Measurements from ENCODE around the gene FBXO2.
"Not testable (repeated sequence)": the region's sequence is repeated elsewhere in the genome, so short reads cannot be mapped to it uniquely, and the experiment has no call there.

FBXO2 gene

GRCh38 chr1:11629184-11630016 is 24.8 kb downstream of the FBXO2 start:
- no peak for DNase-seq (ENCODE audit: low read depth in 2 of 2)

GRCh38 chr1:11628767-11629166 is 25.5 kb downstream of the FBXO2 start:
- no peak for DNase-seq (ENCODE audit: low read depth in 2 of 2)

- DNase-seq (ENCODE audit: low read depth in 2 of 2), result no peak
These were observed 27.7 kb downstream of the FBXO2 start for GRCh38 chr1:11626551-11626950.

- DNase-seq (ENCODE audit: low read depth in 2 of 2), result no peak
These were observed 30.5 kb downstream of the FBXO2 start for GRCh38 chr1:11623702-11624101.

GRCh38 chr1:11622398-11622797 is 31.8 kb downstream of the FBXO2 start:
- no peak for DNase-seq (ENCODE audit: low read depth in 2 of 2)

DNA sequence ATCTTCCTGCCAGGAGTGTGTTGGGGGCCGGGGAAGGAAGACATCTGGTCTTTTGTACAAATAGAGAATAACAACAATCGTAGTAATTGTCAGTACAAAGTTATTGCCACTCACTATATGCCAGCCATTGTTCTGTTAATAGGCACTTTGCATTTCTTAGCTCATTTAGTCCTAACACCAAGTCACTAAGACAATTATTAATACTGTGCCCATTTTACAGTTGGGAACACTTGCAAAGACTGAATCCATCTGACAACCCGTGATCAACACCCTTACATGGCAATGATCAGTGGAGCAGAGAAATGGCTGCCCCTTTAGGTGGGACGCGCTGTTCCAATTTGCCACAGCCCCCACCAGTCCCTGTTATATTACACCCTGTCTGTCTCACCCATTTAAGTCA is 33.3 kb downstream of the FBXO2 start:
- DNase-seq (ENCODE audit: low read depth in 2 of 2), result no peak

DNA sequence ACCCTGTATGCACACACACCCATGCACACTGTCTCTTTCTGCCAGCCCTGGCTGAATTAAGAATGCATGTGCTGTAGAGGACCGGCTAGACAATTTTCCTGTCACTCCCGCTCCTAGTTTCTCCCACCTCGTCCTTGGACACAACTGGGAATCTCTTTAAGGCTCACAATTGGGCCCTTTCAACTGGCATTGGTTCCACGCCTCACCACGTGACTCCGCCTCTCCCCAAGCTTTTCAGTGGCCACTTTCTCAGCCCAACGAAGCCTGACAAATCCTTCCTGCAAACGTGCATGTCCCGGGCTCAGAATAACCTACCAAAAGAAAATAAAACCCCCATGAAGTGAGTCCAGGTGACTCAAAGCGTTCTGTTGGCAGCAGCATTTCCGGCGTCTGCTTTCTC is 33.8 kb downstream of the FBXO2 start:
- DNase-seq (ENCODE audit: low read depth in 2 of 2), result no peak

DNA sequence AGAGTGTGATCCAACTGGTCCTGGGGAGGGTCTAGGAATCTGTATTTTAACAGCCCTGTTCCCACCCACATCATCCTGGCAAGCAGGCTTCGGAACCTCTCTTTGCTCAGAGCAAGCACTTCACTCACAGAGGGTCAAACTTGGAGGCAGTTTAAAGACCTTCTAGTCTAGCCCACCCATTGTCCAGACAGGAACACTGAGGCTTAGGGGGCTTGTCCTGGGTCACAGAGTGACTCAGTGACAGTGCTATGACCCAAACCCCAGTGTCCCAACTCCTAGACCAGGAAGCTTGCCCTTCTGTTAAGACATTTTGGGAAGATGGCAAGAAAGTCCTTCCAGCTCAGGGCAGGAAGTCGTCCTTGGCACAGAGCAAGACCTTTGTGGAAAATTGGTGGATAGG is 36.5 kb downstream of the FBXO2 start:
- no peak for DNase-seq (ENCODE audit: low read depth in 2 of 2)

DNA sequence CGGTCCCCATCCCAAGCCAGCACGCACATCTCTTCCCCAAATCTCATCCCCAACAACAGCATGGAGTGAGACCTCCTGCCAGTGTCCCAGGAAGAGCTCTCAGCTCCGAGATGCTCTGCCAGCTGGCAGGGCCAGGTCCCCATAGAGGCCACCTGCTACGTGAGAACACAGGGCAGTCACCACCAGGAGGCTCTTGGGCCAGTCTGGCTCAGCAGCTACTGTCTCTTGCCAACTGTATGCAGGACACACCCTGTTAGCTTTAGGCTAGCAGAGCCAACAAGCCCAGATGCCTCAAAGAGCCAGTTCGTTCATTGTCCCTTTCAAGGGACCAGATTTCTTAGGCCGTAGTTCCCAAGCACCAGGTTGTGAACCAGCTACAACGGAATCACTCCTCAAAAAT is 36.9 kb downstream of the FBXO2 start:
- no peak for DNase-seq (ENCODE audit: low read depth in 2 of 2)

- DNase-seq (ENCODE audit: low read depth in 2 of 2), result no peak
These were observed 37.5 kb downstream of the FBXO2 start for GRCh38 chr1:11616766-11617165.

DNA sequence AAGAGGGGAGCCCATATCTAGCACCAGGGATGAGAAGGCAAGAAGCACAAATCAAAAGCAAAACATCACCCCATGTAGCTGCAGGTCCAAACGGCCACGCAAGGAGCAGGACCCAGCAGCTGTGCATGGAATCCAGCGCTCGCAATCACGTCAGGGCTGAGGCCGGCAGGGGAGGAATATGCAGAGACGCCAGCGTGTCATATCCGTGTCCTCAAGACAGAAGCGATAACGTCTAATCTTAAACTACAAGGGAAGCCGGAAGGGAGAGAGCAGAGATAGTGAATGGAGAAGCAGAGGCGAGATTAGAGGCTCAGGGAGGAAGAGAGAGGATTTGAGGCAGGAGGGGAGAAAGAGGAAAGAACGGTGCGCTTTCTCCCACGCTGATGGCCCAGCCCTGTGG is 39.1 kb downstream of the FBXO2 start:
- DNase-seq (ENCODE audit: low read depth in 2 of 2), result no peak

GRCh38 chr1:11613347-11613746 is 40.9 kb downstream of the FBXO2 start:
- no peak for DNase-seq (ENCODE audit: low read depth in 2 of 2)

DNA sequence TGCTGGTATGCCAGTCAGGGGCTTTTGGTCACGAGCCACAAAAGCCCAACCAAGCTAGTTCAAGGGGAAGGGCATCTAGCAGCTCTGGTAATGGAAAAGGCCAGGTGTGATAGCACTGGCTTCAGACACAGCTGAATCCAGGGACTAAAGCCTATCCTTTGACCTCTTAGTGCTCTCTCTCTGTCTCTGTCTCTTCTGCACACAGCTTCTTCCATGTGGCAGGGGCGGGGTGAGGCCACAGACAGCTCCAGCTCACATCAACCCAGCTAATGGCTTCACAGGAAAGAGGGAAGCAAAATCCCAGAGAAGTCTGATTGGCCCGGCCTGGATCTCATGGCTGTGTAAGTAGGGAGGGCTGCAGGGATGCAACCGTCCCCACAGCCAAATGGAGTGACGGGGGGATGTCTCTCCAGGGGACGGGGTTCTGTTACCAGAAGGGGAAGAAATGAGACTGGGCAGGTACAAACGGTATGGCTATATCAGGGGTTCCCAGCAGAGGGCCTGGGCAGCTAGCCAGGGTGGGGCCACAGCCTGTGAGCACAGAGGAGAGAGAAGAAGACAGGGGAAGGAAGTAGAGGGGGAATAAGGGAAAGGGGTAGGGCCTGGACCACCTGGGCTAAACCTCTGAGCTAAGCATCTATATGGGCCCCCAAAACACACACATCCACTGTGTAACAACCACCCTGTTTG is 42.4 kb downstream of the FBXO2 start:
- no peak for DNase-seq (ENCODE audit: low read depth in 2 of 2)

- no peak for DNase-seq (ENCODE audit: low read depth in 2 of 2)
These were observed 43.5 kb downstream of the FBXO2 start for GRCh38 chr1:11610629-11611180.

DNA sequence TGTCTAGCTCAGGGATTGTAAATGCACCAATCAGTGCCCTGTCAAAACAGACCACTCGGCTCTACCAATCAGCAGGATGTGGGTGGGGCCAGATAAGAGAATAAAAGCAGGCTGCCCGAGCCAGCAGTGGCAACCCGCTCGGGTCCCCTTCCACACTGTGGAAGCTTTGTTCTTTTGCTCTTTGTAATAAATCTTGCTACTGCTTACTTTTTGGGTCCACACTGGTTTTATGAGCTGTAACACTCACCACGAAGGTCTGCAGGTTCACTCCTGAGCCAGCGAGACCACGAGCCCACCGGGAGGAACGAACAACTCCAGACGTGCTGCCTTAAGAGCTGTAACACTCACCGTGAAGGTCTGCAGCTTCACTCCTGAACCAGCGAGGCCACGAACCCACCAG is 44.9 kb downstream of the FBXO2 start:
- not testable (repeated sequence) for DNase-seq (ENCODE audit: low read depth in 2 of 2)

DNA sequence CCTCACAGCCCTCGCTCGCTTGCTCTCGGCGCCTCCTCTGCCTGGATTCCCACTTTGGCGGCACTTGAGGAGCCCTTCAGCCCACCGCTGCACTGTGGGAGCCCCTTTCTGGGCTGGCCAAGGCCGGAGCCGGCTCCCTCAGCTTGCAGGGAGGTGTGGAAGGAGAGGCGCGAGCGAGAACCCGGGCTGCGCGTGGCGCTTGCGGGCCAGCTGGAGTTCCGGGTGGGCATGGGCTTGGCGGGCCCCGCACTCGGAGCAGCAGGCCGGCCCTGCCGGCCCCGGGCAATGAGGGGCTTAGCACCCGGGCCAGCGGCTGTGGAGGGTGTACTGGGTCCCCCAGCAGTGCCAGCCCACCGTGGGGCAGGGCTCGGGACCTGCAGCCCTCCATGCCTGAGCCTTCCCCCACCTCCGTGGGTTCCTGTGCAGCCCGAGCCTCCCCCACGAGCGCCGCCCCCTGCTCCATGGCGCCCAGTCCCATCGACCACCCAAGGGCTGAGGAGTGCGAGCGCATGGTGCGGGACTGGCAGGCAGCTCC is 45.6 kb downstream of the FBXO2 start:
- not testable (repeated sequence) for DNase-seq (ENCODE audit: low read depth in 2 of 2)

DNA sequence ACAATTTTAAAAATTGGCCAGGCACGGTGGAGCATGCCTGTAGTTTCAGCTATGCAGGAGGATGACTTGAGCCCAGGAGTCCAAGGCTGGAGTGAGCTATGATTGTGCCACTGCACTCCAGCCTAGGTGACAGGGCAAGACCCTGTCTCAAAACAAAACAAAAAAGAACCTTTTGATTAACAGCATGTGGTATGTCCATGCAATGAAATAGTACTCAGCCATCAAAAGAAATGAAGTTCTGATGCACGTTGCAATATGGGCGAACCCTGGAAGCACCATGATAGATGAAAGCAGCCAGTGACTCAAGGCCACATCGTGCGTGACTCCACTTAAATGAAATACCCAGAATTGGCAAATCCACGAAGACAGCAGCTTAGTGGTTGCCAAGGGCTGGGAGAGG is 47.5 kb downstream of the FBXO2 start:
- DNase-seq (ENCODE audit: low read depth in 2 of 2), result no peak

DNA sequence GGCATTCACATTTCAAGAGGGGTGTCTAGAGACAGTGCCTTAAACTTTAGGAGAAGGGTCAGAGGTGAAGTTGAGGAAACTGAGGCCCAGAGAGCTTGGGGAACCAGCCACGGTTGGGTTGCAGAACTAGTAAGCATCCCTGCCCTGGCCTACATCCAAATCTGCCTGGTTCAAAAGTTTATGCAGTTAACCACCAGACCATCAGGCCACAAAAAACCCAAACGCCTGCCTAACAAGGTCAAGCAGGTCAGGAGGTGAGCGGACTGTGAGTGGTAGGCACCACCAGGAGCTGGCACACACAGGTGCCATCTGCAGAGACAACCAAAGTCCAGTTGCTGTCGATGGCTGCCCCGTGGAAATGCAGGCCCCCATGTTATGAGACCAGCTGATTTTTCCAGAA is 51.2 kb downstream of the FBXO2 start:
- DNase-seq (ENCODE audit: low read depth in 2 of 2), result no peak

DNA sequence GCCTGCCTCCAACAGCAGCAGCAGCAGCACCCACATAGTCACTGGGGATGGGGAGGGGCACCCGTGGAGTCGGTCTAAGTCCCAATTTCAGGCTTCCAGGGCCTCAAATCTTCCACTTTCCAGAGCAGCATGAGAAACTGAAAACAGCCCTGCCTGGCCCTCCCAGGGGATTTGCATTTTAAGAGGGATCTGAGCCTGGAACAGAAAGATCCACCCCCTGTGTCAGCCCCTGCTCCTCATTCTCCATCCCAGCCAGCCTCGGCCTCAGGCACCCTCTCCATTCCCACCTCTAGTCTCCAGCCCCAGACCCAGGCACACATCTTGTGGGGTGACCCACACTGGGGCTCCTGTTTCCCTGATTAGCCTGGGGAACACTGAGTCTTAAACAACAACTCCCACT is 51.8 kb downstream of the FBXO2 start:
- no peak for DNase-seq (ENCODE audit: low read depth in 2 of 2)

- no peak for DNase-seq (ENCODE audit: low read depth in 2 of 2)
These were observed 53.4 kb downstream of the FBXO2 start for GRCh38 chr1:11600836-11601235.

GRCh38 chr1:11599891-11600576 is 54.2 kb downstream of the FBXO2 start:
- no peak for DNase-seq (ENCODE audit: low read depth in 2 of 2)

DNA sequence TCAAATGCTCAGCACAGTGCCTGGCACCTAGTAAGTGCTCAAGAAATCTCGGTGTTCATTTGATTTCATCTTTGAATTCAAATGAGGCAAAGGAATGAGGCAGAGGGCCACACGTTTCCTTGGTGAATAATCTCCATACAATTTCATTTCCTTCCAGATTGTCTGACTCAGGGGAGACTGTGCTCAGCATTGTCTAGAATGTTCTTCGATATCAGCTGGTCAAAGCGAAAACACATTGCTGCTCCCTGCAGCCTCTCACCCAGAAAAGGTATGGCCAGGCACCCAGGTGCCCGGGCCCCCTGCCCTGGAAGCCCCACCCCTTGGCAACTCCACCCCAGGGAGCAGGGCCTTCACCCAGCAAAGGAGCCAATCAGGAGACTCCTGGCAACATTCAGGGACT is 55.8 kb downstream of the FBXO2 start:
- DNase-seq (ENCODE audit: low read depth in 2 of 2), result no peak
